A549 (cell line): ENCODE data around the gene SSR2.

Experiments used
- BHLHE40 ChIP-seq: IDR thresholded peaks from 2 replicates; pipeline ENCODE4 v1.6.1; 2012; ENCODE audit warnings: low read depth, low read length, inconsistent platforms
- CHD4 ChIP-seq: fragments of 200-600 bp; sonication (generic); IDR thresholded peaks from 2 replicates; pipeline ENCODE4 v1.6.1; 2016; ENCODE audit warnings: antibody characterized with exemption, mild to moderate bottlenecking, borderline replicate concordance
- CTCF ChIP-seq: fragments of >200 bp; sonication (Bioruptor Twin); formaldehyde crosslinking; IDR thresholded peaks from 3 replicates; pipeline ENCODE4 v1.5.1; 2016
- EP300 ChIP-seq, 2 experiments: fragments of >200 bp; sonication (Bioruptor Twin); formaldehyde crosslinking; IDR thresholded peaks; 2 replicates in 1 of 2; 3 replicates in 1 of 2; pipeline ENCODE4 v1.6.1; 2016 to 2017
- HOXA7 ChIP-seq: fragments of 250-450 bp; sonication (Bioruptor Pico); IDR thresholded peaks from 2 replicates; pipeline ENCODE4 v1.5.0; 2020; ENCODE audit warnings: mild to moderate bottlenecking, moderate library complexity
- JUN ChIP-seq, 2 experiments: fragments of >200 bp; sonication (Bioruptor Twin); formaldehyde crosslinking; IDR thresholded peaks; 2 replicates in 1 of 2; 3 replicates in 1 of 2; pipeline ENCODE4 v1.6.1; 2016 to 2017
- POLR2A ChIP-seq: IDR thresholded peaks from 2 replicates; pipeline ENCODE4 v1.6.1; 2012; ENCODE audit warnings: mild to moderate bottlenecking, low read length
- RAD21 ChIP-seq, 2 experiments: fragments of >200 bp in 1 of 2; sonication (Bioruptor Twin) in 1 of 2; formaldehyde crosslinking in 1 of 2; IDR thresholded peaks in 1 of 2; conservative IDR thresholded peaks in 1 of 2; 2 replicates in 1 of 2; 3 replicates in 1 of 2; pipeline ENCODE4 v1.6.1; 2012 to 2018; ENCODE audit warnings: inconsistent platforms in 1 of 2
- RARB ChIP-seq: fragments of 250-450 bp; sonication (Bioruptor Pico); IDR thresholded peaks from 2 replicates; pipeline ENCODE4 v1.8.0; 2021; ENCODE audit warnings: mild to moderate bottlenecking, moderate library complexity
- TFCP2L1 ChIP-seq: fragments of 250-450 bp; sonication (Bioruptor Pico); IDR thresholded peaks from 2 replicates; pipeline ENCODE4 v1.5.0; 2021; ENCODE audit warnings: mild to moderate bottlenecking
- ZFP36 ChIP-seq: fragments of 450-650 bp; IDR thresholded peaks from 2 replicates; pipeline ENCODE4 v1.6.1; 2014; ENCODE audit warnings: borderline replicate concordance; ENCODE audit not compliant: partially characterized antibody

- TF ChIP-seq EP300 (IDR thresholded peaks at IDR 0.05): no peak
- no peak for TF ChIP-seq CHD4
- TF ChIP-seq POLR2A: no peak
- no peak for TF ChIP-seq HOXA7 (CRISPR knock-in tag)
- no peak for TF ChIP-seq TFCP2L1 (CRISPR knock-in tag)
- no peak for TF ChIP-seq CTCF
- TF ChIP-seq RAD21 (conservative IDR thresholded peaks at IDR 0.05 in 1 of 2, IDR thresholded peaks at IDR 0.05 in 1 of 2): no peak
- no peak for TF ChIP-seq JUN (IDR thresholded peaks at IDR 0.05)
- TF ChIP-seq BHLHE40: no peak
- no peak for TF ChIP-seq ZFP36
- TF ChIP-seq RARB: no peak
These were observed 38.6 kb downstream of the SSR2 start for GRCh38 chr1:155982106-155982505.
